Measurements from ENCODE around the gene SHPK. TPM values are rescaled to one million over a fixed set of nuclear protein-coding genes. Genes with fewer than 3 reads are reported as not detected.
A peak's percentile ranks its signal among the peaks of the same experiment; 100 is the strongest.

The SHPK gene
- total and polyA plus RNA-seq, 9 of the 15 experiments (the other 6 are each of a cell fraction or from before 2014, with no cell fraction given) = 2.5 to 16.3 (median 11.8) TPM

DNA sequence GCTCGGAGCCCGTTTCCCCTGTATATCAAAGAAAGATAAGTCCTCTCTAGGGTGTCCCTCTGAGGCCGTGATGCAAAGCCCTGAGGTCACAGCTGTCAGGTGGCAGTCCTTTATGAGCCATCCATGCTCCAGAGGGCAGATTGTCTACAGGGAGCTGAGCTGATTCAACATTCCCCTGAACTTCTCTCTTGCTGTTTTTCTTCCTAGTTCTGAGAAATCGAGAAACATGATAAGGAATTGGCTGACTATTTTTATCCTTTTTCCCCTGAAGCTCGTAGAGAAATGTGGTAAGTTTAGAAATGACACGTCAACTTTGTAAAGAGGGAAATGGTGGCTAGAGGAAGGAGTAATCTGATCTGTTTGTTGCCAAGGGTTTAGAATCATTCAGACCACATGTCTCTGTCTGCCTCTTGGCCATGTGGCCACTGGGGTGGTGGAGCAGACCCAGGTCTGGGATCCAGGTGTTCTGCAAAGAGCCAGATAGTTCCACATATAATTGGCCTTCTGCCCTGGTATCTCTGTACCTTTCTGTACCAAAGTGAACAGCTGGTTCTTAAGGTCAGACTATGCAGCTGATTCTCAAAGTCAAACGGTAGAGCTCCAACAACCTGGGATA, 4.0 kb upstream of the SHPK start (continued):
- TF ChIP-seq ZNF175 (CRISPR knock-in tag; IDR thresholded peaks at IDR 0.05; ENCODE audit: low read depth) (0 out of 2 replicates have a peak, but pooled peaks have one; percentile 68), JUND (IDR thresholded peaks at IDR 0.05; ENCODE audit: borderline replicate concordance, low read depth, low read length) (peak; percentile 59; the same call in 1 of the 2 replicates), JUND (tag; IDR thresholded peaks at IDR 0.05; ENCODE audit: borderline replicate concordance, low read depth, low read length) (peak; percentile 61; the same call in 2 of the 3 replicates), MEF2D (tag; conservative IDR thresholded peaks at IDR 0.05; ENCODE audit: low read depth) (peak; percentile 94), ZEB2 (IDR thresholded peaks at IDR 0.05) (peak; percentile 51; the same call in 1 of the 2 replicates), RHOXF2B (CRISPR knock-in tag; conservative IDR thresholded peaks at IDR 0.05) (no peak), NCOA4 (IDR thresholded peaks at IDR 0.05; ENCODE audit: partially characterized antibody) (no peak), ZNF668 (CRISPR knock-in tag; IDR thresholded peaks at IDR 0.05) (no peak), NELFE (IDR thresholded peaks at IDR 0.05; ENCODE audit: insufficient read depth, insufficient read length) (no peak), TEAD1 (CRISPR knock-in tag; IDR thresholded peaks at IDR 0.05) (peak in 1 of 2 experiments; percentile 67; a peak in 2 of 4 replicates), ATF7 (IDR thresholded peaks at IDR 0.05) (peak; percentile 76), SMAD4 (CRISPR knock-in tag; conservative IDR thresholded peaks at IDR 0.05) (peak; percentile 75), FOXK1 (CRISPR knock-in tag; IDR thresholded peaks at IDR 0.05; ENCODE audit: borderline replicate concordance) (no peak), SRF (CRISPR knock-in tag; IDR thresholded peaks at IDR 0.05) (no peak), EP400 (IDR thresholded peaks at IDR 0.05) (peak; percentile 92), CREB1 (IDR thresholded peaks at IDR 0.05) (0 out of 2 replicates have a peak, but pooled peaks have one; percentile 17), CREB1 (CRISPR knock-in tag; IDR thresholded peaks at IDR 0.05) (no peak), CBFA2T3 (IDR thresholded peaks at IDR 0.05) (peak; percentile 85), NR1H2 (CRISPR knock-in tag; IDR thresholded peaks at IDR 0.05) (no peak), TARDBP (IDR thresholded peaks at IDR 0.05) (no peak), JUN (IDR thresholded peaks at IDR 0.05; ENCODE audit: borderline replicate concordance, low read depth, low read length) (peak; percentile 10; the same call in 1 of the 2 replicates), JUN (CRISPR knock-in tag; IDR thresholded peaks at IDR 0.05; ENCODE audit: borderline replicate concordance) (no peak), RNF2 (IDR thresholded peaks at IDR 0.05) (peak; percentile 55; the same call in 1 of the 2 replicates), ATF1 (CRISPR knock-in tag; IDR thresholded peaks at IDR 0.05) (no peak), ATF1 (tag; IDR thresholded peaks at IDR 0.05) (peak; percentile 65), HMG20A (CRISPR knock-in tag; conservative IDR thresholded peaks at IDR 0.05) (no peak), EP300 (IDR thresholded peaks at IDR 0.05; ENCODE audit: low read length) (peak; percentile 60), ELF1 (tag; IDR thresholded peaks at IDR 0.05) (no peak)
- TF ChIP-seq, protein P1, sequence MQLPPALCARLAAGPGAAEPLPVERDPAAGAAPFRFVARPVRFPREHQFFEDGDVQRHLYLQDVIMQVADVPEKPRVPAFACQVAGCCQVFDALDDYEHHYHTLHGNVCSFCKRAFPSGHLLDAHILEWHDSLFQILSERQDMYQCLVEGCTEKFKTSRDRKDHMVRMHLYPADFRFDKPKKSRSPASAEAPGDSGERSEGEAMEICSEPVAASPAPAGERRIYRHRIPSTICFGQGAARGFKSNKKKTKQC (CRISPR knock-in tag; IDR thresholded peaks at IDR 0.05) = no peak
- TF ChIP-seq, protein P2, sequence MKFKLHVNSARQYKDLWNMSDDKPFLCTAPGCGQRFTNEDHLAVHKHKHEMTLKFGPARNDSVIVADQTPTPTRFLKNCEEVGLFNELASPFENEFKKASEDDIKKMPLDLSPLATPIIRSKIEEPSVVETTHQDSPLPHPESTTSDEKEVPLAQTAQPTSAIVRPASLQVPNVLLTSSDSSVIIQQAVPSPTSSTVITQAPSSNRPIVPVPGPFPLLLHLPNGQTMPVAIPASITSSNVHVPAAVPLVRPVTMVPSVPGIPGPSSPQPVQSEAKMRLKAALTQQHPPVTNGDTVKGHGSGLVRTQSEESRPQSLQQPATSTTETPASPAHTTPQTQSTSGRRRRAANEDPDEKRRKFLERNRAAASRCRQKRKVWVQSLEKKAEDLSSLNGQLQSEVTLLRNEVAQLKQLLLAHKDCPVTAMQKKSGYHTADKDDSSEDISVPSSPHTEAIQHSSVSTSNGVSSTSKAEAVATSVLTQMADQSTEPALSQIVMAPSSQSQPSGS (CRISPR knock-in tag; IDR thresholded peaks at IDR 0.05) = no peak
- TF ChIP-seq, protein P3, sequence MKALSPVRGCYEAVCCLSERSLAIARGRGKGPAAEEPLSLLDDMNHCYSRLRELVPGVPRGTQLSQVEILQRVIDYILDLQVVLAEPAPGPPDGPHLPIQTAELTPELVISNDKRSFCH (CRISPR knock-in tag; IDR thresholded peaks at IDR 0.05) = no peak
- TF ChIP-seq, protein P3 (tag; IDR thresholded peaks at IDR 0.05) = peak; percentile 76; the same call in 1 of the 2 replicates

Measured in K562 (cell line).